AG10803 (cell line): ENCODE measurements around the gene DNAJC5G.
A peak's percentile ranks its signal among the peaks of the same experiment; 100 is the strongest.

Experiments
- DNase-seq: peaks from one replicate; pipeline ENCODE4 v3.0.0; 2010; ENCODE audit warnings: low read depth
- H3K4me3 ChIP-seq: 2 replicates; pipeline ENCODE4 v1.5.1; 2011; ENCODE audit warnings: mild to moderate bottlenecking, low read length, control low read depth
- CTCF ChIP-seq: conservative IDR thresholded peaks from 2 replicates; pipeline ENCODE4 v1.5.1; 2011; ENCODE audit warnings: mild to moderate bottlenecking, low read length, control low read depth, inconsistent platforms

Gene DNAJC5G

GRCh38 chr2:27251766-27252165 lies 23.5 kb upstream of the DNAJC5G start:
- H3K4me3 ChIP-seq = no peak overlapping the region
- TF ChIP-seq CTCF = no peak
- no peak for DNase-seq

- no peak for TF ChIP-seq CTCF
- DNase-seq = no peak
- no peak overlapping the region for H3K4me3 ChIP-seq
Measured at GRCh38 chr2:27255187-27255586, 20.0 kb upstream of the DNAJC5G start.

GRCh38 chr2:27255660-27256059 lies 19.6 kb upstream of the DNAJC5G start:
- peak; percentile 42 for DNase-seq
- TF ChIP-seq CTCF = no peak
- H3K4me3 ChIP-seq = no peak overlapping the region

GRCh38 chr2:27256855-27257454 lies 18.3 kb upstream of the DNAJC5G start:
- H3K4me3 ChIP-seq = no peak overlapping the region

GRCh38 chr2:27258051-27258450 lies 17.2 kb upstream of the DNAJC5G start:
- no peak for TF ChIP-seq CTCF
- DNase-seq = no peak
- no peak overlapping the region for H3K4me3 ChIP-seq

More at GRCh38 chr2:27256855-27257454, 18.3 kb upstream of the DNAJC5G start:
- no peak for DNase-seq
- no peak for TF ChIP-seq CTCF

GRCh38 chr2:27261241-27261925 lies 13.8 kb upstream of the DNAJC5G start:
- DNase-seq = no peak
- H3K4me3 ChIP-seq = no peak overlapping the region
- no peak for TF ChIP-seq CTCF

GRCh38 chr2:27261926-27262298 lies 13.3 kb upstream of the DNAJC5G start:
- H3K4me3 ChIP-seq = no peak overlapping the region
- TF ChIP-seq CTCF = no peak
- no peak for DNase-seq
